Measurements from ENCODE around the gene AWAT2.

Gene AWAT2

DNA sequence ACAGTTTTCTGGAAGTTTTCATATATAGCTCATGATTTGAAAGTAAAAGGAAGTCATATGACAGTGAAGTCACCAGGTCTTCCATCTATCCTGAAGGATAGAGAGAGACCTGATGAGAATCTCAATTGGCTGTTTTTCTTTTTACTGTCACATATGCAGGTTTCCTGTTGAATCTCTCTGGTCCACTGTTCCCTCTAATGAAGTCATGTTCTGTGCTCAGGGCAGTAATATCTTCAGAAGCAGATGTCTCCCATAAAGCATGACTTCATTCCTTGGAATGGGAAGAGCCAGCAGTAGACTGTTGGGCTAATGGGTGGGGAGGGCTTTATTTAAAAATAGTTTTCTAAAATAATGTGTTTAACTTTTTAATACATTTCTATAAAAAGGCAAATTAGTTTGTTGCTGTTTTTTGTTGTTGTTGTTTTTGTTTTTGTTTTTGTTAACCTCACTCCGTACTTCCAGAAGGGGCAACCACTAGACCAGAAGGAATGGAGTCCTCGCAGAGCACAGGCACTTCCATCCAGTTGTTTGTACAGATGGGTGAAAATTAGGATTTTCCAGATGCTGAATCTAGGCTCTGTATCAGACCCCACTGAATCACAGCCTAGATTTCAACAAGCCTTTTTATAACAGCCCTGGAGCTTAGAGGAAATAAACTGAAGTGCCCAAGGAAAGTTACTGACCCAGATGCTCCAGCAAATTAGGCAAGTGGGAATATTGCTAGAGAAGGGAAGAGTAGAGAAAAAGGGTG is 54.2 kb downstream of the AWAT2 start:
- FAIRE-seq = no peak

DNA sequence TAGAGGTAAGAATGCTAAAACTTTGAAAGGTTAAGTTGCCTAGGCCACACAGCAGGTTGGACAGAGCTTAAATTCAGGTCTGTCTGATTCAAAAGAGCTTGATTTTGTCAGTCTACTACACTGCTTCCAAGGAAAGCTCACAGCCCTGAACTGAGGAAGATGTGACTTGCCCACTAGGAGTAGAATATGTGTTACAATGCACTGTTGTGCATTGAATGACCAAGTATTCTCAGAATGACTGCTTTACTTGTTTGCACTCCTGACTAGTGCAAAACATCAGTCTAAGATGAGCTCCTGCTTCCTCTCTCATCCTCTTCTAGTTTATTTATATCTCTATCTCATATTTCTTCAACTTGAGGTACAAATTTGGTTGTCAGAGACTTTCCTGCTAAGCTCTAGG is 56.2 kb downstream of the AWAT2 start:
- no peak for FAIRE-seq

DNA sequence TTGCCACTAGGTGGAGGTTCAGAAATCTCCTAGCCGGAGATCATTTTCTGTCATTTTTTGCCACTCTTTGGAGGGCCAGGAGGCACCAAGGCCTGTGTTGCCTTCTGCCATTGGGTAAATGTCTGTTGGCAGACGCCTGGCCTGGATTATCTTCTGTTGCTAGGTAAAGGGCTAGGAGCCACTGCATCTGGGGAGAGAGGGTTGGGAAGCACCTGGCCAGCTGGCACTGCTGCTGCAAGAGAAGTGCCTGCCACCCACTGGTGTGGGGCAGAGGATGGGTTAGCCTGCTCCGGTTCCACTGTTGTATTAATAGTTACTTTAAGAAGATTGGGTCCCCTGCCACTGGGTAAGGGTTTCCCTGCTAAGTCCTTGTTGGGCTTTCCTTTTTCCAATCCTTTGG is 58.1 kb downstream of the AWAT2 start:
- no peak for FAIRE-seq

Data from TTC549 (cell line).